Measurements from ENCODE around the gene EED. TPM values are rescaled to one million over a fixed set of nuclear protein-coding genes. Genes with fewer than 3 reads are reported as not detected.

Gene EED
- total and polyA plus RNA-seq, 9 of the 15 experiments (the other 6 are each of a cell fraction or from before 2014, with no cell fraction given) = 33.0 to 110 (median 55.1) TPM

GRCh38 chr11:86244063-86244521 lies 461 bp upstream of the EED start (continued):
- no peak for TF ChIP-seq TFAP4 (CRISPR knock-in tag; IDR thresholded peaks at IDR 0.05; ENCODE audit: borderline replicate concordance)
- no peak for TF ChIP-seq TAF1 (IDR thresholded peaks at IDR 0.05; ENCODE audit: control insufficient read depth, extremely low read depth, insufficient read depth, low read length, severe bottlenecking)
- TF ChIP-seq FOXJ2 (tag; IDR thresholded peaks at IDR 0.05) = 0 out of 2 replicates have a peak, but pooled peaks have one; percentile 12
- peak; percentile 9 for TF ChIP-seq ZBTB8A (IDR thresholded peaks at IDR 0.05; ENCODE audit: partially characterized antibody)
- no peak for TF ChIP-seq NFXL1 (CRISPR knock-in tag; IDR thresholded peaks at IDR 0.05)
- no peak for TF ChIP-seq POLR2B (IDR thresholded peaks at IDR 0.05; ENCODE audit: low read depth, partially characterized antibody)
- TF ChIP-seq ZNF75A (CRISPR knock-in tag; IDR thresholded peaks at IDR 0.05) = no peak
- no peak for TF ChIP-seq BRD9 (IDR thresholded peaks at IDR 0.05; ENCODE audit: low read depth, partially characterized antibody)
- TF ChIP-seq ZNF57 (CRISPR knock-in tag; IDR thresholded peaks at IDR 0.05) = no peak
- peak; percentile 36; the same call in 1 of the 2 replicates for TF ChIP-seq C11orf30 (IDR thresholded peaks at IDR 0.05; ENCODE audit: low read depth)
- peak in 1 of 2 experiments; percentile 26; a peak in 1 of 4 replicates for TF ChIP-seq MLLT1 (IDR thresholded peaks at IDR 0.05)
- TF ChIP-seq ZBTB2 (IDR thresholded peaks at IDR 0.05) = 0 out of 2 replicates have a peak, but pooled peaks have one; percentile 89
- TF ChIP-seq ELF4 (CRISPR knock-in tag; IDR thresholded peaks at IDR 0.05) = no peak
- TF ChIP-seq ZNF384 (IDR thresholded peaks at IDR 0.05; ENCODE audit: low read depth, low read length) = no peak
- TF ChIP-seq MCM2 (IDR thresholded peaks at IDR 0.05; ENCODE audit: low read depth) = no peak
- TF ChIP-seq ATF6 (CRISPR knock-in tag; IDR thresholded peaks at IDR 0.05) = no peak
- TF ChIP-seq CHD1 (IDR thresholded peaks at IDR 0.05; ENCODE audit: low read length) = peak; percentile 27
- no peak for TF ChIP-seq E2F1 (CRISPR knock-in tag; IDR thresholded peaks at IDR 0.05)
- TF ChIP-seq ESRRA (IDR thresholded peaks at IDR 0.05; ENCODE audit: borderline replicate concordance, low read depth) = no peak
- no peak for TF ChIP-seq XRCC4 (IDR thresholded peaks at IDR 0.05; ENCODE audit: extremely low read depth, insufficient read depth, insufficient read length)
- no peak for TF ChIP-seq ZNF584 (CRISPR knock-in tag; IDR thresholded peaks at IDR 0.05; ENCODE audit: low read depth)
- TF ChIP-seq HDGF (IDR thresholded peaks at IDR 0.05) = no peak
